ENCODE measurements around the gene PXDN.
"Not testable (repeated sequence)": the region's sequence is repeated elsewhere in the genome, so short reads cannot be mapped to it uniquely, and the experiment has no call there.

PXDN gene

GRCh38 chr2:1708476-1709334 lies 35.6 kb downstream of the PXDN start:
- Histone ChIP-seq H3K9me2 (replicated peaks; ENCODE audit: control insufficient read depth, low read length) (no peaks in the 10 kb centered on the region), H3K4me3 (ENCODE audit: low read length) (no peak overlapping the region), H3K27ac (ENCODE audit: low read depth, low read length) (no peak overlapping the region), H3K4me2 (ENCODE audit: low read length) (no peak overlapping the region), H3K36me3 (ENCODE audit: control insufficient read depth, low read length) (no peaks in the 10 kb centered on the region), H3K79me2 (ENCODE audit: control insufficient read depth, low read length) (no peaks in the 10 kb centered on the region), H4K20me1 (ENCODE audit: control insufficient read depth, insufficient read depth, low read depth, low read length) (no peaks in the 10 kb centered on the region), H3K9me3 (ENCODE audit: control insufficient read depth, insufficient read depth, low read length) (peaks cover 5% of the 10 kb centered on the region; the same call in 1 of the 2 replicates), H3F3A (ENCODE audit: control insufficient read depth, insufficient read depth) (no peaks in the 10 kb centered on the region), H3K4me1 (ENCODE audit: control insufficient read depth, low read length) (no peaks in the 10 kb centered on the region), H3K27me3 (ENCODE audit: control insufficient read depth, low read length) (no peaks in the 10 kb centered on the region)
- TF ChIP-seq CTCF (IDR thresholded peaks at IDR 0.05; ENCODE audit: low read depth, low read length, poor library complexity, severe bottlenecking), result no peak
- TF ChIP-seq EZH2phosphoT487 (IDR thresholded peaks at IDR 0.05; ENCODE audit: borderline replicate concordance, low read length), result no peak

- no peak for TF ChIP-seq EZH2phosphoT487 (IDR thresholded peaks at IDR 0.05; ENCODE audit: borderline replicate concordance, low read length)
- no peak for TF ChIP-seq CTCF (IDR thresholded peaks at IDR 0.05; ENCODE audit: low read depth, low read length, poor library complexity, severe bottlenecking)
- Histone ChIP-seq H3F3A (ENCODE audit: control insufficient read depth, insufficient read depth) (no peaks in the 10 kb centered on the region), H3K9me3 (ENCODE audit: control insufficient read depth, insufficient read depth, low read length) (peaks cover 4% of the 10 kb centered on the region; the same call in 1 of the 2 replicates), H3K4me3 (ENCODE audit: low read length) (no peak overlapping the region), H3K27ac (ENCODE audit: low read depth, low read length) (no peak overlapping the region), H3K4me2 (ENCODE audit: low read length) (no peak overlapping the region), H3K79me2 (ENCODE audit: control insufficient read depth, low read length) (no peaks in the 10 kb centered on the region), H3K27me3 (ENCODE audit: control insufficient read depth, low read length) (no peaks in the 10 kb centered on the region), H4K20me1 (ENCODE audit: control insufficient read depth, insufficient read depth, low read depth, low read length) (no peaks in the 10 kb centered on the region), H3K4me1 (ENCODE audit: control insufficient read depth, low read length) (no peaks in the 10 kb centered on the region), H3K36me3 (ENCODE audit: control insufficient read depth, low read length) (no peaks in the 10 kb centered on the region), H3K9me2 (replicated peaks; ENCODE audit: control insufficient read depth, low read length) (no peaks in the 10 kb centered on the region)
These were observed 36.4 kb downstream of the PXDN start for GRCh38 chr2:1707771-1708418.

- H4K20me1 ChIP-seq (ENCODE audit: control insufficient read depth, insufficient read depth, low read depth, low read length); H3K4me1 ChIP-seq (ENCODE audit: control insufficient read depth, low read length); H3K9me2 ChIP-seq (replicated peaks; ENCODE audit: control insufficient read depth, low read length); H3K27me3 ChIP-seq (ENCODE audit: control insufficient read depth, low read length); H3K79me2 ChIP-seq (ENCODE audit: control insufficient read depth, low read length); H3K27ac ChIP-seq (ENCODE audit: low read depth, low read length); H3K4me2 ChIP-seq (ENCODE audit: low read length); H3K36me3 ChIP-seq (ENCODE audit: control insufficient read depth, low read length); H3F3A ChIP-seq (ENCODE audit: control insufficient read depth, insufficient read depth); H3K4me3 ChIP-seq (ENCODE audit: low read length); H3K9me3 ChIP-seq (ENCODE audit: control insufficient read depth, insufficient read depth, low read length): not testable (repeated sequence)
These were observed 38.0 kb downstream of the PXDN start for GRCh38 chr2:1706089-1706841.

All from DOHH2 (cell line).